SU-DHL-6 (cell line): ENCODE data around the gene SUSD4.

Source experiments
- EZH2phosphoT487 ChIP-seq: fragments of 200-600 bp; sonication (generic), shearing (Covaris generic); conservative IDR thresholded peaks from 2 replicates; pipeline ENCODE4 v1.6.1; 2018; ENCODE audit warnings: mild to moderate bottlenecking, antibody characterized with exemption, low read length, moderate library complexity, mixed read lengths
- TF ChIP-seq, protein P1 (sequence below): fragments of 200-600 bp; sonication (generic); IDR thresholded peaks from one replicate; pipeline ENCODE4 v1.5.1; 2017; ENCODE audit warnings: antibody characterized with exemption, mild to moderate bottlenecking, low read length, moderate library complexity; ENCODE audit not compliant: insufficient read depth, poor library complexity, severe bottlenecking

- TF ChIP-seq, protein P1, sequence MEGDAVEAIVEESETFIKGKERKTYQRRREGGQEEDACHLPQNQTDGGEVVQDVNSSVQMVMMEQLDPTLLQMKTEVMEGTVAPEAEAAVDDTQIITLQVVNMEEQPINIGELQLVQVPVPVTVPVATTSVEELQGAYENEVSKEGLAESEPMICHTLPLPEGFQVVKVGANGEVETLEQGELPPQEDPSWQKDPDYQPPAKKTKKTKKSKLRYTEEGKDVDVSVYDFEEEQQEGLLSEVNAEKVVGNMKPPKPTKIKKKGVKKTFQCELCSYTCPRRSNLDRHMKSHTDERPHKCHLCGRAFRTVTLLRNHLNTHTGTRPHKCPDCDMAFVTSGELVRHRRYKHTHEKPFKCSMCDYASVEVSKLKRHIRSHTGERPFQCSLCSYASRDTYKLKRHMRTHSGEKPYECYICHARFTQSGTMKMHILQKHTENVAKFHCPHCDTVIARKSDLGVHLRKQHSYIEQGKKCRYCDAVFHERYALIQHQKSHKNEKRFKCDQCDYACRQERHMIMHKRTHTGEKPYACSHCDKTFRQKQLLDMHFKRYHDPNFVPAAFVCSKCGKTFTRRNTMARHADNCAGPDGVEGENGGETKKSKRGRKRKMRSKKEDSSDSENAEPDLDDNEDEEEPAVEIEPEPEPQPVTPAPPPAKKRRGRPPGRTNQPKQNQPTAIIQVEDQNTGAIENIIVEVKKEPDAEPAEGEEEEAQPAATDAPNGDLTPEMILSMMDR = no peak
- no peak for TF ChIP-seq EZH2phosphoT487
These were observed 165.4 kb downstream of the SUSD4 start for GRCh38 chr1:223198628-223198965.
